ENCODE results near the gene PKN3. TPM values are rescaled to one million over a fixed set of nuclear protein-coding genes. Genes with fewer than 3 reads are reported as not detected.
A peak's percentile ranks its signal among the peaks of the same experiment; 100 is the strongest.

Gene PKN3
- total RNA-seq, 1 donor from 2014 or later, result 16.5 TPM

GRCh38 chr9:128723866-128724743, 21.8 kb downstream of the PKN3 start, which contains the start of gene ZDHHC12:
TSS of gene ZDHHC12 (minus strand) at chr9:128724127. CDS start at chr9:128724093, 34 bp downstream.
- no peak for TF ChIP-seq CTCF (conservative IDR thresholded peaks at IDR 0.05; ENCODE audit: low read depth, low read length)
- peak; percentile 61 for DNase-seq (ENCODE audit: low read depth)
- peak within 1 kb of the TSS; percentile 96 for H3K4me3 ChIP-seq (ENCODE audit: low read depth, low read length)

DNA sequence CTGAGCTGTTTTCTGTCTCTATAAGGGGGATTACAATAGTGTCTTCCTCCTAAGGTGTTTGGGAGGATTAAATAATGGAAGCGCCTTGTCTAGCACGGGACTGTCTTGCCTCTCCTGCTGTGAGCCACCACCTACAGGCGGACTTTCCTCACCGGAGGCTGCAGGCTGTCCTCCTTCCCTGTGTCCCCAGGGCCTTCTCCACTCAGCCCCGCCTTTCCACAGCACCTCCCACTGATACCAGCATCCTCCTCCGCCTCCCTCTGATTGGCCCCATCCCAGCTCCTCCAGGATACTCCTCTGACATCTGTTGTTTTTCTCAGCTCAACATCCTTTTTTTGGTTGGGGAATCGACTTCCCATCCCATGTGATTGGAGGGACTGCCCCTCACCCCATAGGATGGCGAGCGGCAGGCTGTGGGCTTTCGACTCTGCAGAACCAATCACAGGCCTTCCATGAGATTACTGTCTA, 22.5 kb downstream of the PKN3 start:
- peak overlapping the region; percentile 96 for H3K4me3 ChIP-seq (ENCODE audit: low read depth, low read length)
- DNase-seq (ENCODE audit: low read depth), result no peak
- TF ChIP-seq CTCF (conservative IDR thresholded peaks at IDR 0.05; ENCODE audit: low read depth, low read length), result no peak

- no peak for DNase-seq (ENCODE audit: low read depth)
- no peak for TF ChIP-seq CTCF (conservative IDR thresholded peaks at IDR 0.05; ENCODE audit: low read depth, low read length)
- H3K4me3 ChIP-seq (ENCODE audit: low read depth, low read length), result no peak overlapping the region
Observed at GRCh38 chr9:128727640-128728248, 25.4 kb downstream of the PKN3 start.

DNA sequence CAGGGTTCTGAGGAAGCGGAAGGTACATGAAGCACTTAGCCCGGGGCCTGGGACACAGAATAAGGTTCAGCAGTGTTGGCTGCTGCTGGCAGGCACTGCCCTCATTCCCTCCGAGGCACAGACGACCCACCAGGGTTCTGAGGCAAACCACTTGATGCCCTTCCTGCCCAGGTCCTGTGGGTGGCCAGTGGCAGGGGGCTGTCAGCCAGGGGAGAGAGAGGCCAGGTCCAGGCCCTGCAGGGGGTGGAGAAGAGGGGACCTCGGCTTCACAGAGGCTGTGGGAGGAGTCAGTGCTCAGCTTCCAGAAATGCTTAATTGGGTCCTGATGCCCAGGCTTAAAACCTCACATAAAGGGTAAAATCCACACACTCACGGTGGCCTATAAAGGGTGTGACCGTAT, 26.0 kb downstream of the PKN3 start:
- DNase-seq (ENCODE audit: low read depth), result no peak

GRCh38 chr9:128729302-128729701, 27.0 kb downstream of the PKN3 start:
- DNase-seq (ENCODE audit: low read depth), result no peak
- H3K4me3 ChIP-seq (ENCODE audit: low read depth, low read length), result no peak overlapping the region
- no peak for TF ChIP-seq CTCF (conservative IDR thresholded peaks at IDR 0.05; ENCODE audit: low read depth, low read length)

More for the DNA sequence above, 26.0 kb downstream of the PKN3 start:
- no peak for TF ChIP-seq CTCF (conservative IDR thresholded peaks at IDR 0.05; ENCODE audit: low read depth, low read length)
- no peak overlapping the region for H3K4me3 ChIP-seq (ENCODE audit: low read depth, low read length)

DNA sequence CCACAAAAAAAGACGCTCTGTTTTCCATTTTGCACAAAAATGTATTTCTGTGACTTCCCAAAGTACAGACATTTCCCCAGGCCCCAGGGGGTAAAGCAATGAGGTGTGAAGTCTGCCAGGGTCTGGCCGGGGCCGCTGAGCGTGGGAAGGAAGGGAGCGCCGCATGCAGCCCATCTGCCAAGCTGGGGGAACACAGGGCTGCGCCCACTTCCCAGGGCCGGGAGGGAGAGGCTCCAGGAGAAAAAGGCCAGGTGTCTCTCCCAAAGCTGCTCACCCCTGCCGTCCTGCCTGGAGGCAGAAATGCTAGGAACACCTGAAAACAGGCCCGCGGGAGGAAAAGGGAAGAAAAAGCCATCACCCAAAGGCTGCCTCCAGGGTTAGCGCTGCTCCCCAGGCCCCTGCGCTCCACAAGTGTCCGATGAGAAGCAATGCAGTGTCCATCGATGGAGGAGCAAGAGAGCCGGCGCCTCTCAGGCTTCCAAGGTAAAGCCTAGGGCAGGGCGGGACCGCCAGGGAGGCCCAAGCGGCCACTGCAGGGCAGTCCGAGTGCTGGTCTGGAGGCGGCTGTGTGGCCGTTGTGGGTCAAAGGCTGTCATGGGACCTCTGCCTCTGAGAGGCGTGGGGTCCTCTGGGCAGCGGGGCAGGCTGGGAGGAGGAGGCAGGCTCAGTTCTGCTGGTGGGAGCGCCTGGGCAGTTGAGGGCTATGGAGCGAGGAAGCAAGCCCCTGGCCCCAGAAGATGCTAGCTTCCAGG, 27.6 kb downstream of the PKN3 start:
- TF ChIP-seq CTCF (conservative IDR thresholded peaks at IDR 0.05; ENCODE audit: low read depth, low read length), result no peak
- no peak for DNase-seq (ENCODE audit: low read depth)

More for the DNA sequence above, 27.6 kb downstream of the PKN3 start:
- H3K4me3 ChIP-seq (ENCODE audit: low read depth, low read length), result no peak overlapping the region

Measured in epithelial cell of proximal tubule (primary cell).